Duodenal mucosa (tissue), 2 donors: Measurements from ENCODE around the gene ZCCHC14.

Experiments used
- H3K27ac ChIP-seq: one replicate; pipeline ENCODE4 v1.7.0; 2013; ENCODE audit warnings: low read depth, low read length
- H3K27me3 ChIP-seq, 2 donors: one replicate each; pipeline ENCODE4 v1.7.0; 2013; ENCODE audit warnings: low read length in 2 of 2, control low read depth in 1 of 2; ENCODE audit not compliant: insufficient read depth in 2 of 2, control insufficient read depth in 1 of 2
- H3K36me3 ChIP-seq, 2 donors: one replicate each; pipeline ENCODE4 v1.7.0; 2013; ENCODE audit warnings: low read length in 2 of 2, control low read depth in 1 of 2; ENCODE audit not compliant: insufficient read depth in 2 of 2, control insufficient read depth in 1 of 2
- H3K4me1 ChIP-seq, 2 donors: one replicate each; pipeline ENCODE4 v1.7.0; 2013; ENCODE audit warnings: low read length in 2 of 2, control low read depth in 1 of 2; ENCODE audit not compliant: insufficient read depth in 2 of 2, control insufficient read depth in 1 of 2
- H3K4me3 ChIP-seq, 2 donors: one replicate each; pipeline ENCODE4 v1.7.0; 2013; ENCODE audit warnings: low read length in 2 of 2, low read depth in 1 of 2
- H3K9ac ChIP-seq, 2 donors: one replicate each; pipeline ENCODE4 v1.7.0; 2013; ENCODE audit warnings: low read length in 2 of 2, low read depth in 1 of 2
- H3K9me3 ChIP-seq, 2 donors: one replicate each; pipeline ENCODE4 v1.7.0; 2013; ENCODE audit warnings: low read length in 2 of 2, control low read depth in 1 of 2; ENCODE audit not compliant: control insufficient read depth in 1 of 2

The ZCCHC14 gene

DNA sequence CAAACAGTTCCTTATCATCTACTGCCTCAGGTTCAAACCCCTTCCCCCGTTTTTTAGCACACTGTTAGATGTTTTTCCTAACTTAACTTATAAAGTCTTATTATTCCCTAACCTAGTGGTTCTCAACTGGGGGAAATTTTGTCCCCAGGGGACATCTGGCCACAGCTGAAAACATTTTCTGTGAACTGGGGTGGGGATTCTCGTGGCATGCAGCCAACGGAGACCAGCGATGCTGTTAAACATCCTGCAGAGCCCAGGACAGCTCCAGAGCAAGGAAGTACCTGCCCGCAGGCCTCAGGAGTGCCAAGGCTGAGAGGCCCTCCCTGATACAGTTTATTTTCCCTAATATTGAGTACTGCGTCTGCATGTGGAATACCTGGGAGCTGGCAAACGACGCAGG lies 24.3 kb downstream of the ZCCHC14 start:
- Histone ChIP-seq H3K4me1 (peaks cover 46 to 56% of the 10 kb centered on the region in 2 donors), H3K27ac (no peak overlapping the region), H3K4me3 (no peak overlapping the region), H3K36me3 (peaks cover 0 to 2% of the 10 kb centered on the region in 2 donors), H3K9ac (no peak overlapping the region), H3K27me3 (no peaks in the 10 kb centered on the region), H3K9me3 (no peaks in the 10 kb centered on the region)

DNA sequence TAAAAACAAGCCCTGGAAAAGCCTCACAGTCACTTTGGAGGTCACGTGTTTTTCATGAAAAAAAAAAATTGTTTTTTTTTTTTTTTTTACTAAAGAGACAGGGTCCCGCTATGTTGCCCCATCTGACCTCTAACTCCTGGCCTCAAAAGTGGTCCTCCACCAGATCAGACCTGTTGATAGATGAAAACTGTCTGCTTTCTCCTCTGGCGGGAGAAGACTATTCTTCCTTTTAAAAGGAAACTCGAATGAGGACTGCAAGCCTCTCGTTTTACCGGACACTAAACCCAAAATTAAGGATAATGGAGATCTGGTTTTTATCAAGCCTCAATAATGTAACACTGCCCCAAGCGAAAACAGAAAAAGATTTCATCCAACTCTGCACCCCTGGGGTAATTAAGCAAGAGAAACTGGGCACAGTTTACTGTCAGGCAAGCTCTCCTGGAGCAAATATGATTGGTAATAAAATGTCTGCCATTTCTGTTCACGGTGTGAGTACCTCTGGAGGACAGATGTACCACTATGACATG lies 25.8 kb downstream of the ZCCHC14 start:
- Histone ChIP-seq H3K4me3 (no peak overlapping the region), H3K9me3 (no peaks in the 10 kb centered on the region), H3K36me3 (no peaks in the 10 kb centered on the region), H3K4me1 (peaks cover 45 to 51% of the 10 kb centered on the region in 2 donors), H3K9ac (no peak overlapping the region), H3K27ac (no peak overlapping the region), H3K27me3 (no peaks in the 10 kb centered on the region)

- Histone ChIP-seq H3K36me3 (no peaks in the 10 kb centered on the region), H3K27ac (no peak overlapping the region), H3K27me3 (no peaks in the 10 kb centered on the region), H3K4me3 (no peak overlapping the region), H3K9me3 (no peaks in the 10 kb centered on the region), H3K9ac (no peak overlapping the region), H3K4me1 (peaks cover 45 to 50% of the 10 kb centered on the region in 2 donors)
Measured at GRCh38 chr16:87465879-87466278, 26.9 kb downstream of the ZCCHC14 start.

DNA sequence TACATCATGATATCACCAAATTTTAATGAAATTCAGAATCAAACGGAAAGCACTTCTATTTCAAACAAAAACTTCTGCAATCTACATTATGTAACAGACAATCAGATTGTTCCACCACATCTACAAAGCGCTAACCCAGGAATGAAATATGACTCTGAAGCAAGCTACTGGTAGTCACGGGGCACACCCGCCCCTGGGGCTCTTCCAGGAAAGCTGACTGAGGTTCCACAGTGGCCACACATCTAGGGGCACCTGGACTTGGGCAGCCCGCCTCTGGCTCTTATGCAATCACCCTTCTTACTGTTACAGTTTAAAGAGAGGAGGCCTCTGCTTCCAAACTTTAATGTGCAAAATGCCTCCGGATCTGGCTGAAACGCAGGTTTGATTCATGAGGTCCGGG lies 27.5 kb downstream of the ZCCHC14 start:
- H3K9me3 ChIP-seq = no peaks in the 10 kb centered on the region
- H3K4me1 ChIP-seq = peaks cover 44 to 46% of the 10 kb centered on the region in 2 donors
- H3K4me3 ChIP-seq = peak overlapping the region in 1 of 2 donors; percentile 27
- H3K27ac ChIP-seq = peak overlapping the region; percentile 91
- H3K9ac ChIP-seq = peak overlapping the region; percentile 46 to 63
- H3K27me3 ChIP-seq = no peaks in the 10 kb centered on the region
- no peaks in the 10 kb centered on the region for H3K36me3 ChIP-seq

- Histone ChIP-seq H3K4me1 (peaks cover 43 to 46% of the 10 kb centered on the region in 2 donors), H3K9ac (peak overlapping the region; percentile 46 to 63), H3K36me3 (peaks cover 1 to 2% of the 10 kb centered on the region in 2 donors), H3K27me3 (no peaks in the 10 kb centered on the region), H3K9me3 (no peaks in the 10 kb centered on the region), H3K4me3 (peak overlapping the region; percentile 22 to 27), H3K27ac (peak overlapping the region; percentile 91)
Measured at GRCh38 chr16:87464691-87465300, 28.0 kb downstream of the ZCCHC14 start.

GRCh38 chr16:87463722-87464690 lies 28.8 kb downstream of the ZCCHC14 start:
- no peaks in the 10 kb centered on the region for H3K9me3 ChIP-seq
- H3K4me3 ChIP-seq = peak overlapping the region; percentile 13 to 27
- peaks cover 43 to 46% of the 10 kb centered on the region in 2 donors for H3K4me1 ChIP-seq
- H3K9ac ChIP-seq = peak overlapping the region; percentile 46 to 63
- H3K27ac ChIP-seq = peak overlapping the region; percentile 91
- no peaks in the 10 kb centered on the region for H3K27me3 ChIP-seq
- peaks cover 4 to 6% of the 10 kb centered on the region in 2 donors for H3K36me3 ChIP-seq

DNA sequence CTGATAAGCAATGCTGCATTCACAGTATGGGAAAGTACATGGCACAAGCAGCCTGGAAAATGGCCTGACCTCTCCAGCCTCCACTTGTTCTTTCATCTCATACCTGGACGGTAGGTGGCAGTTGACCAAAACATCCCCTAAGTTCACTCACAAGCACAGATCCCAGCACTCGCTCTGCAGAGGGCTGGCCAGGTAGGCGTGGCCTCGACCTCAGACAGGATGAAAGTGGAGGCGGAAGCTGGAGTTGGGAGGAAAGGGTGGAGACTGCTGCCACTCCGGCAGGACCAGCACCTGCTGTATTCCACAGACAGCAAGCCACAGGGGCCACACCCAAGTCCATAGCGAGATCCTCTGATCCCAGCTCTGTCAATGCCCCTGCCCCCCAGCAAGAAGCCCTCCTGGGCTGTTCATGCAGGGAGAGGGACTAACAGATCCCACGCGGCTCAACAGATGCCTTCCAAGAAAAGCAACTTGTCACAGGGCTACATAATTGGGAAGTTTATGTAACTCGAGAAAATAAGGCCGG lies 31.3 kb downstream of the ZCCHC14 start:
- peaks cover 8 to 16% of the 10 kb centered on the region in 2 donors for H3K36me3 ChIP-seq
- no peaks in the 10 kb centered on the region for H3K9me3 ChIP-seq
- H3K27ac ChIP-seq = peak overlapping the region; percentile 71
- H3K4me3 ChIP-seq = peak overlapping the region in 1 of 2 donors; percentile 57
- H3K9ac ChIP-seq = peak overlapping the region in 1 of 2 donors; percentile 30
- no peaks in the 10 kb centered on the region for H3K27me3 ChIP-seq
- H3K4me1 ChIP-seq = peaks cover 55 to 63% of the 10 kb centered on the region in 2 donors

DNA sequence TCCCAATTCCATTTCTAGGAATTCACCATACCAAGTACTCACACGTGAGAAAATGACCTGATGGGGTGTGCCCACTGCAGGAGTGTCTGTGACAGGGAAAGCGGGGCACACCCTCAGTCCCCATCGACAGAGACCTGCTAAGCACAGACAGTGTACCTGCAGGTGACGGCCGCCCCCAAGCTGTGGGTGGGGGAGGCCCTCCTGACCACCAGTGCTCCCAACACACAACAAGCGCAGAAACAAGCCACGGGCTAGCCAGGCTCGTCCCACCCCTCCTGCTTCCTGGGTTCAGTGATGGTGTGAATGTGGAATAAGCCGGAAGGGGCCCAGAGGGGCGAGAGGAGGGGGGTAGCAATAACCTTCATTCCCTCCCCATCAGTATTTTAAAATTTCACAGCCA lies 31.9 kb downstream of the ZCCHC14 start:
- Histone ChIP-seq H3K27ac (no peak overlapping the region), H3K4me1 (peaks cover 49 to 60% of the 10 kb centered on the region in 2 donors)

GRCh38 chr16:87459833-87460232 lies 33.0 kb downstream of the ZCCHC14 start:
- H3K4me1 ChIP-seq = peaks cover 46 to 56% of the 10 kb centered on the region in 2 donors

More for the DNA sequence above, 31.9 kb downstream of the ZCCHC14 start:
- no peaks in the 10 kb centered on the region for H3K27me3 ChIP-seq
- H3K4me3 ChIP-seq = no peak overlapping the region
- peaks cover 8 to 16% of the 10 kb centered on the region in 2 donors for H3K36me3 ChIP-seq
- H3K9ac ChIP-seq = no peak overlapping the region
- H3K9me3 ChIP-seq = no peaks in the 10 kb centered on the region

More at GRCh38 chr16:87459833-87460232, 33.0 kb downstream of the ZCCHC14 start:
- H3K27ac ChIP-seq = no peak overlapping the region
- no peaks in the 10 kb centered on the region for H3K27me3 ChIP-seq
- no peak overlapping the region for H3K9ac ChIP-seq
- H3K9me3 ChIP-seq = no peaks in the 10 kb centered on the region
- no peak overlapping the region for H3K4me3 ChIP-seq
- peaks cover 8 to 23% of the 10 kb centered on the region in 2 donors for H3K36me3 ChIP-seq
